Duodenal mucosa (tissue), 2 donors: ENCODE data around the gene ZNF724.
A peak's percentile ranks its signal among the peaks of the same experiment; 100 is the strongest.
"Not testable (repeated sequence)": the region's sequence is repeated elsewhere in the genome, so short reads cannot be mapped to it uniquely, and the experiment has no call there.

ENCODE experiments used
- H3K27ac ChIP-seq: one replicate; pipeline ENCODE4 v1.7.0; 2013; ENCODE audit warnings: low read depth, low read length
- H3K27me3 ChIP-seq, 2 donors: one replicate each; pipeline ENCODE4 v1.7.0; 2013; ENCODE audit warnings: low read length in 2 of 2, control low read depth in 1 of 2; ENCODE audit not compliant: insufficient read depth in 2 of 2, control insufficient read depth in 1 of 2
- H3K36me3 ChIP-seq, 2 donors: one replicate each; pipeline ENCODE4 v1.7.0; 2013; ENCODE audit warnings: low read length in 2 of 2, control low read depth in 1 of 2; ENCODE audit not compliant: insufficient read depth in 2 of 2, control insufficient read depth in 1 of 2
- H3K4me1 ChIP-seq, 2 donors: one replicate each; pipeline ENCODE4 v1.7.0; 2013; ENCODE audit warnings: low read length in 2 of 2, control low read depth in 1 of 2; ENCODE audit not compliant: insufficient read depth in 2 of 2, control insufficient read depth in 1 of 2
- H3K4me3 ChIP-seq, 2 donors: one replicate each; pipeline ENCODE4 v1.7.0; 2013; ENCODE audit warnings: low read length in 2 of 2, low read depth in 1 of 2
- H3K9ac ChIP-seq, 2 donors: one replicate each; pipeline ENCODE4 v1.7.0; 2013; ENCODE audit warnings: low read length in 2 of 2, low read depth in 1 of 2
- H3K9me3 ChIP-seq, 2 donors: one replicate each; pipeline ENCODE4 v1.7.0; 2013; ENCODE audit warnings: low read length in 2 of 2, control low read depth in 1 of 2; ENCODE audit not compliant: control insufficient read depth in 1 of 2

The ZNF724 gene

GRCh38 chr19:23249911-23250649 is at the start of gene ZNF724:
Gene ZNF724 (minus strand): TSS chr19:23250394. CDS start chr19:23250242, 152 bp downstream.
- Histone ChIP-seq H3K4me1 (no peaks in the 10 kb centered on the region), H3K27ac (peak within 1 kb of the TSS; percentile 50), H3K9ac (peak within 1 kb of the TSS; percentile 59 to 66), H3K27me3 (no peaks in the 10 kb centered on the region), H3K9me3 (peaks cover 0 to 1% of the 10 kb centered on the region in 2 donors), H3K36me3 (peaks cover 0 to 5% of the 10 kb centered on the region in 2 donors), H3K4me3 (peak within 1 kb of the TSS; percentile 85 to 89)

GRCh38 chr19:23294141-23294540 is 43.9 kb upstream of the ZNF724 start:
- Histone ChIP-seq H3K27ac (no peak overlapping the region), H3K4me3 (no peak overlapping the region), H3K27me3 (no peaks in the 10 kb centered on the region), H3K9ac (no peak overlapping the region), H3K9me3 (peaks cover 0 to 4% of the 10 kb centered on the region in 2 donors), H3K4me1 (no peaks in the 10 kb centered on the region), H3K36me3 (no peaks in the 10 kb centered on the region)

- H3K27me3 ChIP-seq, H3K4me3 ChIP-seq, H3K9me3 ChIP-seq, H3K27ac ChIP-seq, H3K36me3 ChIP-seq, H3K9ac ChIP-seq, H3K4me1 ChIP-seq: not testable (repeated sequence)
These were observed 39.8 kb upstream of the ZNF724 start for GRCh38 chr19:23289966-23290365.

GRCh38 chr19:23287620-23288019 is 37.4 kb upstream of the ZNF724 start:
- Histone ChIP-seq H3K27me3 (no peaks in the 10 kb centered on the region), H3K27ac (no peak overlapping the region), H3K4me3 (no peak overlapping the region), H3K9ac (no peak overlapping the region), H3K9me3 (peaks cover 0 to 6% of the 10 kb centered on the region in 2 donors), H3K4me1 (no peaks in the 10 kb centered on the region), H3K36me3 (no peaks in the 10 kb centered on the region)

- Histone ChIP-seq H3K9me3 (peaks cover 0 to 6% of the 10 kb centered on the region in 2 donors), H3K4me3 (no peak overlapping the region), H3K4me1 (no peaks in the 10 kb centered on the region), H3K27ac (no peak overlapping the region), H3K9ac (no peak overlapping the region), H3K27me3 (no peaks in the 10 kb centered on the region), H3K36me3 (no peaks in the 10 kb centered on the region)
These were observed 36.3 kb upstream of the ZNF724 start for GRCh38 chr19:23286477-23286876.

- Histone ChIP-seq H3K27ac (no peak overlapping the region), H3K9me3 (peaks cover 0 to 6% of the 10 kb centered on the region in 2 donors), H3K4me3 (no peak overlapping the region), H3K27me3 (no peaks in the 10 kb centered on the region), H3K9ac (no peak overlapping the region), H3K36me3 (no peaks in the 10 kb centered on the region), H3K4me1 (no peaks in the 10 kb centered on the region)
These were observed 35.8 kb upstream of the ZNF724 start for GRCh38 chr19:23285948-23286347.

- not testable (repeated sequence) for H3K27me3 ChIP-seq, H3K9ac ChIP-seq, H3K9me3 ChIP-seq, H3K4me3 ChIP-seq, H3K27ac ChIP-seq, H3K36me3 ChIP-seq, H3K4me1 ChIP-seq
These were observed 35.1 kb upstream of the ZNF724 start for GRCh38 chr19:23285326-23285725.

GRCh38 chr19:23283925-23284324 is 33.7 kb upstream of the ZNF724 start:
- no peak overlapping the region for H3K27ac ChIP-seq
- no peaks in the 10 kb centered on the region for H3K4me1 ChIP-seq
- no peaks in the 10 kb centered on the region for H3K36me3 ChIP-seq
- no peak overlapping the region for H3K4me3 ChIP-seq
- no peaks in the 10 kb centered on the region for H3K27me3 ChIP-seq
- H3K9ac ChIP-seq: no peak overlapping the region
- H3K9me3 ChIP-seq: peaks cover 0 to 6% of the 10 kb centered on the region in 2 donors

- no peak overlapping the region for H3K4me3 ChIP-seq
These were observed 31.6 kb upstream of the ZNF724 start for GRCh38 chr19:23281663-23282276.

GRCh38 chr19:23278118-23278517 is 27.9 kb upstream of the ZNF724 start:
- not testable (repeated sequence) for H3K27ac ChIP-seq, H3K36me3 ChIP-seq, H3K9ac ChIP-seq, H3K27me3 ChIP-seq, H3K9me3 ChIP-seq, H3K4me1 ChIP-seq, H3K4me3 ChIP-seq

More at GRCh38 chr19:23281663-23282276, 31.6 kb upstream of the ZNF724 start:
- no peaks in the 10 kb centered on the region for H3K4me1 ChIP-seq
- H3K9me3 ChIP-seq: peaks cover 0 to 2% of the 10 kb centered on the region in 2 donors
- no peaks in the 10 kb centered on the region for H3K27me3 ChIP-seq
- no peak overlapping the region for H3K27ac ChIP-seq
- no peaks in the 10 kb centered on the region for H3K36me3 ChIP-seq
- no peak overlapping the region for H3K9ac ChIP-seq
